GM18507 (cell line): Measurements from ENCODE around the gene SKOR1.

Experiments used
- DNase-seq: peaks from one replicate; pipeline ENCODE4 v3.0.0; 2011; ENCODE audit warnings: low read depth; ENCODE audit not compliant: insufficient read length; ENCODE audit errors: extremely low spot score
- FAIRE-seq: peaks from 2 replicates; lab custom pipeline; 2011; peaks lifted over from hg19 to GRCh38; lab: Jason Lieb, UNC

The SKOR1 gene

GRCh38 chr15:67878712-67879206, 53.5 kb downstream of the SKOR1 start:
- FAIRE-seq (no peak), DNase-seq (no peak)

- DNase-seq: no peak
- FAIRE-seq: no peak
These were observed 54.3 kb downstream of the SKOR1 start for GRCh38 chr15:67879440-67880129.

- FAIRE-seq (no peak), DNase-seq (no peak)
These were observed 55.4 kb downstream of the SKOR1 start for GRCh38 chr15:67880651-67881182.

GRCh38 chr15:67882487-67883233, 57.4 kb downstream of the SKOR1 start:
- no peak for DNase-seq
- no peak for FAIRE-seq

GRCh38 chr15:67883234-67883773, 58.0 kb downstream of the SKOR1 start:
- DNase-seq (no peak), FAIRE-seq (no peak)

GRCh38 chr15:67884009-67884408, 58.7 kb downstream of the SKOR1 start:
- no peak for DNase-seq
- no peak for FAIRE-seq
